HG03469 (cell line): ENCODE measurements around the gene HTRA3.

Experiments used
- ATAC-seq: cut with Tn5 transposase; IDR thresholded peaks from one replicate; pipeline ENCODE4 v1.9.1; 2021; ENCODE audit warnings: mild to moderate bottlenecking, moderate library complexity, moderate number of reproducible peaks; ENCODE audit not compliant: unreplicated experiment

The HTRA3 gene

DNA sequence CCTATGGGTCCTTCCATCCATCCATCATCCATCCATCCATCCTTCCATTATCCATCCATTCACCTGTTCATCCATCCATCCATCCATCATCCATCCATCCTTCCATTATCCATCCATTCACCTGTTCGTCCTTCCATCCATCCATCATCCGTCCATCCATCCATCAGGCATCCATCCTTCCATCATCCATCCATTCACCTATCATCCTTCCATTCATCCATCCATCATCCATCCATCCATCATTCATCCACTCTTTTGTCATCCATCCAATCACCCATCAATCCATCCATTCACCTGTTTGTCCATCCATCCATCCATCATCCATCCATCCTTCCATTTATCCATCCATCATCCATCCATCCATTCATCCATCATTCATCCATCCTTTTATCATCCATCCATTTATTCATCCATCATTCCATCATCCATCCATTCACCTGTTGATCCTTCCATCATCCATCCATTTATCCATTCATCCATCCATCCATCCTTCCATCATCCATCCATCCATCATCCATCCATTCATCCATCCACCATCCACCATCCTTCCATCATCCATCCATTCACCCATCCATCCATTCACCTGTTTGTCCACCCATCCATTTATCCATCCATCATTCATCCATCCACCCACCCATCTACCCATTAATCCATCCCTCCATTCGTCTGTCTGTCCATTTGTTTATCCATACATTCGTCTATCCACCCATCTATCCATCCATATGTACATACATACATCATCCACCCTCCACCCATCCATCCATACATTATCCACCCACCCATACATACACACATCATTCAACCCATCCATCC is 35.7 kb upstream of the HTRA3 start:
- ATAC-seq: no peak

DNA sequence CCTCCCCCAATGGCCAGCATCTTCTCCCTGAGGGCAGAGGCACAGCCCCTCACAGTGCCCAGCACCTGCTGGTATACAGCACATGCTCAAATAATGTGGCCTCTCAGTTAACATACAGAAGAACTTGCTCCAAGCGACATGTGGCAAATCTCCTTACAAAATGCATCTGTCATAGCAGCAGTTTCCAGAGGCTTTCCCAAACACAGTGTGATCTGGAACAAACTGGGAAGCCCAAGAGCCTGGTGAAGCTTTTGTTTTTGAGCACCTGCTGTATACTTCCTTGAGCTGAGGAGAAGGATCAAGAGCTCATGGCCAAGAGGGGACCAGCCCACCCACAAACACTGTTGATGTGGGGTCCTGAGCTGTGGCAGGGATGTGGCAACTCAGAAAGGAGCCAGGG is 34.8 kb upstream of the HTRA3 start:
- no peak for ATAC-seq

- no peak for ATAC-seq
Measured at GRCh38 chr4:8235224-8235623, 34.3 kb upstream of the HTRA3 start.

DNA sequence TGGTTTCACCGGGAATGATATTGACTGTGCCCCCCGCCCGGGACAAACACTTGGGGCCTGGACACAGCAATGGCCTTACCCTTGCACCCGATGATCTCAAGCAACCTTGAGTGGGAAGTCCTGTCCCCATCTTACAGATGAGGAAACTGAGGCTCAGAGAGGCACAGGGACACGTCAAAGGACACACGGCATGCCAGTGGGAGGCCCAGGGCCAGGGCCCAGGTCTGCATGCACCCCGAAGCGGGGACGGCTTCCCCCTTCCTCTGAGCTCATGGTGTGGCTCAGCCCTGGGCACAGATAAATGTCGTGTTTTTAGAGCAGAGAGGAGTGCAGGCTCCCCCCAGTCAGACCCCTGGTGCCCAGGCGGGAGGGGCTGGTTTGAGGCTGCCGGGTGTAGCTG is 33.9 kb upstream of the HTRA3 start:
- ATAC-seq: no peak

GRCh38 chr4:8236106-8236919 is 33.2 kb upstream of the HTRA3 start:
- ATAC-seq: no peak

GRCh38 chr4:8236920-8237195 is 32.7 kb upstream of the HTRA3 start:
- ATAC-seq: no peak

DNA sequence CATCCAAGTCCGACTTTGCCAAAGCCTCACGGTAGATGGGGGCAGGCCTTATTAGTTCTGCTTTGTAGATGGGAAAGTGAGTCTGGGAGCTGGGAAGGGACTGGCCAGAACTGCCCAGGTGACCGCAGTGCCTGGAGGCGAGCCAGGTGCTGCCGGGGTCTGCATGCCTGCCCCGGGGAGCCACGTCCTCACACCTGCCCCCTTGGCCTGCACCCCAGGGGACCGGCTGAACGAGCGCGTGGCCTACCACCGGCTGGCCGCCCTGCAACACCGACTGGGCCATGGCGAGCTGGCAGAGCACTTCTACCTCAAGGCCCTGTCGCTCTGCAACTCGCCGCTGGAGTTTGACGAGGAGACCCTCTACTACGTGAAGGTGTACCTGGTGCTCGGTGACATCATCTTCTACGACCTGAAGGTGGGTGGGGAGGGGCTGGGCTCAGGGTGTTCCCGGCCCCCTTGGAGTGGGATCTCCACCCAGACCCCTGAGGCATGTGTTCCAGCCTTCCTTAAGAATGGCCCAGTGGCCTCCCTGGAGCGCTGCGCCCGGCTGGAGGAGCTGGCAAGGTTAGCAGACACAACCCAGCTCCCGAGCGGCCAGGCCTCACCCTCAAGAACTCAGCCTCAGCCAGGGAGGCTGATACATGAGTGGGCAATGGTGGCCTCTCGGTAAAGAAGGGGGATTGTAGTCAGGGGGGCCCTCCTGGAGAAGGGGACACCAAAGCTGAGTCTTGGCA is 32.1 kb upstream of the HTRA3 start:
- no peak for ATAC-seq

DNA sequence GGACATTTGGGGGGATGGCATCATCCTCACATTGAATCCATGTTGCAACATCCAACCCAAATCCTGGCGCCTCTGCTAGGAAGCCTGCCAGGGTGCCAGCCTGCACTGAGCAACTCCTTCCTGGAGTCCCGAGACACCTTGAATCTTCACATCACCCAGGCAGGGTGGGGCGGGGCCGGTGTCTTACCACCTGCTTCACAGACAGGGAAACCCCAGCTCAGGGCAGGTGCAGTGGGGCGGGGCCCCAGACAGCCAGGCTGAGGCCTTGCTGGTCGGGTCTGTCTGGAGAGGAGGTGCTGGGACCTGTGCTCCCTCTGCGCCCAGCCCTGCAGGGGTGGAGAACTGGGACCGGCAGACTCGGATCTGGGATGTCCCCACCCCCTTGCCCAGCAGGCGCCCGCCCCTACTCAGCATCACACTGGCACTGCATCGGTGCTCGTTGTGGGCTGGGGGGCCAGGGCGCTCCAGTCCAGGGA is 31.5 kb upstream of the HTRA3 start:
- no peak for ATAC-seq

- ATAC-seq: no peak
Measured at GRCh38 chr4:8238515-8239053, 31.0 kb upstream of the HTRA3 start.

DNA sequence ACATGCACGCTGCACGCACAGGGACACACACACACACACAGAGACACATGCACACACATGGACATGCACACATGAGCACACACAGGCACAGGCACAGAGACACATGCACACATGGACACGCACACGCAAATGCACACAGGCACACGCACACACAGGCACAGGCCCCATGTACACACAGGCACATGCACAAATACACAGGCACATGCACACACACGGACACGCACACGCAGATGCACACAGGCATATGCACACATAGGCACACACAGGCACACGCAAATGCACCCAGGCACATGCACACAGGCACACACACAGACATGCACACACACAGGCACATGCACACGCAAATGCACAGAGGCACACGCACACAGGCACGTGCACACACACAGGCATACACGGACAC is 30.3 kb upstream of the HTRA3 start:
- no peak for ATAC-seq

- no peak for ATAC-seq
Measured at GRCh38 chr4:8239661-8240060, 29.9 kb upstream of the HTRA3 start.

DNA sequence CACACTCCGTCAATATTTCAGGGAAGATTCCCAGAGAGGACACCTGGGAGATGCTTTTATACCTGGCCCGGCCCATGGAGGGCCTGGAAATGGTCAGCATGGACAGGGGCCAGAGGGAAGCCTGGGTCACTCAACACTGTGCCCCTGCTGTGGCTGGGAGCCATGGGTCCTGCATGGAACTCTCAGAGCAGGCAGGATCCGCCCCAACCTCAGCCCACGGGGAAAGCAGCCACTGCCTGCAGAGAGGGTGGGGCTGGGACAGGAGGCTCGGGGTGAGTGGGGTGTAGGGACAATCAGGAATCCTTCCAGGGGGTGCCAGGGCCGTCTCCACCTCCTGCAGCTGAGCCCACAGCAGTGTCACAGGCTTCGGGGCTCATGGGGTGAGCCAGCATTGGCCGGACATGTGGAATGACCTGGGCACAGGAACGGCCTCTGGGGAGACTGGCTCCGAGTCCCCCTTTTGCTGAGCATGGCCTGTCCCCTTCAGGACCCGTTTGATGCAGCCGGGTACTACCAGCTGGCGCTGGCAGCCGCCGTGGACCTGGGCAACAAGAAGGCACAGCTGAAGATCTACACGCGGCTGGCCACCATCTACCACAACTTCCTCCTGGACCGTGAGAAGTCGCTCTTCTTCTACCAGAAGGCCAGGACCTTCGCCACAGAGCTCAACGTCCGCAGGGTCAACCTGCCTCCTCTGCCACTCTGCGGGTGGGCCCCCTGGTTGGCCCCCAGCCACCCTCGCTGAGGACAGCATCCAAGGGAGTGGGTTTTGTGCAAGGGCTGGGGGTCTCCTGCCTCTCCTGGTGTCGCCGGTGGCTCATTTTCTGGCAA is 29.1 kb upstream of the HTRA3 start:
- no peak for ATAC-seq

GRCh38 chr4:8241211-8241779 is 28.3 kb upstream of the HTRA3 start:
- no peak for ATAC-seq

DNA sequence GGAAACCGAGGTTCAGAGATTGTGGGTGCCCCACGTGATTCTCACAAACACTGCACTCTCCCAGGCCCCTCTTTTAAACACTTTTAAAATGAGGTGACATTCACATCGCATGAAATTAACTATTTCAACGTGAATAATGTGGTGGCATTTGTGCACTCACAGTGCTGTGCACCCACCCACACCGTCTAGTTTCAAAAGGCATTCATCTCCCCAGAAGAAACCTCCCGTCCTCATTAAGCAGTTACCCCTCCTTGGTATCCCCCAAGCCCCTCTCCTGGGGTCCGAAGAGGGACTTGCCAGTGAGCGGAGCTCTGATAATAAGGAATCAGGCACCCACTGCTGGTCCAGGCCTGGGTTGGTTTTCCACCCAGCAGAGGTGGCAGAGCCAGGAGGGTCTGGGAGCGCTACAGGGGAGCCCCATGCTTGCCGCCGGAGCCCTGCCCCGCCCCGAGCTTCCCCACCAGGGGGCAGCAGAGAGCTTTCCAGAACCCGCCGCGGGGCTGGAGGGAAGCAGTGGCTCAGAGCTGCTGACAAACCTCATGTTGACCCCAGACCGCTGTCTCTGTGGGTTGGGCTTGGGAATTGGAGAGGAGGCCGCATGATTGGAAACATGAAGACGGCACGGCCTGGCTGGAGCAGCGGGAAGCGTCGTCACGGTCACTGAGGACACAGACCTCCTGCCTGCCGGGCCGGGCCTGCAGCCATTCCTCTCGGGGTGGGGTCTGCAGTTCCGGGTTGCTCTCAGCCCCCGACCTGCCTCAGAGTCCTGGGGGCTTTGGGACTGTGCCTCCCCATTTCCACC is 27.5 kb upstream of the HTRA3 start:
- no peak for ATAC-seq

- no peak for ATAC-seq
Measured at GRCh38 chr4:8242782-8243560, 26.6 kb upstream of the HTRA3 start.

GRCh38 chr4:8244001-8244757 is 25.4 kb upstream of the HTRA3 start:
- no peak for ATAC-seq

DNA sequence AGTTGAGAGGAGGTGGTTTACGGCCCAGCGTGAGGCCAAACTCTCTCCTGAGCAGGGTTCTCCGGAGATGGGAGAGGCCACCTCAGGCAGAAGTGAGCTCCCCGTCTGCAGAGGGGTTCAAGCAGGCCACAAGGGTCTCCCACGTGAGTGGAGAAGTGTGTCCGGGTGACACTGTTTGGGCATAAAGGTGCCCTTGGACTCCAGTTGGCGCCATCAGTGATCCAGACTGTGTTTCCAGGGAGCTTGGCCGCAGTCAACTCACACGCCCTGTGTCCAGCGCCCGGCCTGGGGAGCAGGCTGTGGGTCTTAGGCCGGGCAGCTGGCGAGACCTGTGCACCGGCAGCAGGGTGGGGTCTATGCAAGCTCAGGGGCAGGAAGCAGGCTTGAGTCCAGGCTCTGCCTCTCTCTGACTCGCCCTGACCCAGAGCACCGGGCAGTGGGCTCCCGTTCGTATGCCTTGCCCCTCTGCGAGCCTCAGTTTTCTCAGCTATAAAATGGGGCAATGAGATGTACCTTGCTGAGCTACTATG is 24.6 kb upstream of the HTRA3 start:
- ATAC-seq: no peak
